Fibroblast of pulmonary artery (primary cell): ENCODE results near the gene PRDM16.
"Not testable (repeated sequence)": the region's sequence is repeated elsewhere in the genome, so short reads cannot be mapped to it uniquely, and the experiment has no call there.

ENCODE experiments used
- DNase-seq: peaks from one replicate; pipeline ENCODE4 v3.0.0-alpha.2; 2010; ENCODE audit warnings: low read depth
- H3K4me3 ChIP-seq: replicated peaks from 2 replicates; pipeline ENCODE4 v1.5.1; 2011; ENCODE audit warnings: low read depth, mild to moderate bottlenecking, control low read depth, low read length, moderate library complexity
- CTCF ChIP-seq: IDR thresholded peaks from 2 replicates; pipeline ENCODE4 v1.5.1; 2011; ENCODE audit warnings: mild to moderate bottlenecking, control low read depth, low read length, inconsistent platforms; ENCODE audit errors: missing control alignments

PRDM16 gene

DNA sequence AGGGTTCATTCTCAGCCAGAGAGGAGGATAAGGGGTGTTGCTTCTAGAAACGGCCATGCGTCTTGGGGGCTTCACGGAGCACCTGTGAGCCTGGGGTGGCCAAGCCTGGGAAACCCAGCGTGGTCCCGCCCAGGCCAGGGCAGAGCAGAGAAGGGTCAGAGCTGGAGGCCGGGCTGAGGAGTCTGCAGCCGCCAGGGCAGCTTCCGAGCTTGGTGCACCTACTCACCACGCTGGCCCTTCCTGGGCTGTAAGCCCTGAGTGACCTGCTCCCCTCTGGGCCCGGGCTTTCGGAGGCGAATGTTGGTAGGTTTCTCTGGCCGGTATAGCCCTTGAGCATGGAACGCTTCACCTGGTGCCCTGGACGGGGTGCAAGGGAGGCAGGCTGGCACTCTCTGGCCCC is 215.7 kb downstream of the PRDM16 start:
- TF ChIP-seq CTCF = no peak
- no peak for DNase-seq
- H3K4me3 ChIP-seq = no peak overlapping the region

- TF ChIP-seq CTCF = no peak
- H3K4me3 ChIP-seq = no peak overlapping the region
Measured at GRCh38 chr1:3285106-3285740, 216.2 kb downstream of the PRDM16 start.

DNA sequence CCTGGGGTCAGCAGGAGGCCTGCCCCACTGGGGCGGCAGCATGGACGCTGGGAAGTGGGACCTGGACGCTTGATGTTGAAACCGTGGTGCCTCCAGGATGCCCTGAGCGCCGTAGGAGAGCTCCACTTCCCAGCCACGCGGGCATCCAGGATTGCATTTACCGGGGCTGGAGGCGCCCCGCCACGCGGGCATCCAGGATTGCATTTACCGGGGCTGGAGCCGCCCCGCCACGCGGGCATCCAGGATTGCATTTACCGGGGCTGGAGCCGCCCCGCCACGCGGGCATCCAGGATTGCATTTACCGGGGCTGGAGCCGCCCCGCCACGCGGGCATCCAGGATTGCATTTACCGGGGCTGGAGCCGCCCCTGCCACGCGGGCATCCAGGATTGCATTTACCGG is 218.1 kb downstream of the PRDM16 start:
- DNase-seq, H3K4me3 ChIP-seq: not testable (repeated sequence)

More at GRCh38 chr1:3285106-3285740, 216.2 kb downstream of the PRDM16 start:
- DNase-seq = no peak

GRCh38 chr1:3287656-3288160 is 218.7 kb downstream of the PRDM16 start:
- DNase-seq = no peak
- TF ChIP-seq CTCF = no peak

DNA sequence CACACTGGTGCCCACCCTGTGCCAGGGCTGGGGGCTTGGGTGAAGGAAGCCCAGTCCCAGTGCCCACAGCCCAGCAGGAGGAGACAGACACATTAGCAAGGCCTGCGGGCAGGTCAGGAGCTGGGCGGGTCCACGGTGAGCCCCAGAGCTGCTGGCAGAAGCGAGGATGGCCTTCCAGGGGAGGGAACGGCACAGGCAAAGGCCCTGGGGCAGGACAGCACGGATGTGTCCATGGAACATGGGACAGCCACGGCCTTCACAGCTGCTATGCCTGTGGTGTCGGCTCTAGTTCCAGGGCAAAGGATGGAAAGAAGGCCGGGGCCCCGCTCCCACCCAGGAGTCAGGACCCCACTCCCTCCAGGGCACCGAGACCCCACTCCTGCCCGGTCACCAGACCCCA is 220.5 kb downstream of the PRDM16 start:
- no peak overlapping the region for H3K4me3 ChIP-seq
- DNase-seq = no peak
- TF ChIP-seq CTCF = no peak

More at GRCh38 chr1:3287656-3288160, 218.7 kb downstream of the PRDM16 start:
- H3K4me3 ChIP-seq = no peak overlapping the region

- DNase-seq = no peak
- no peak for TF ChIP-seq CTCF
- H3K4me3 ChIP-seq = no peak overlapping the region
Measured at GRCh38 chr1:3290438-3290837, 221.4 kb downstream of the PRDM16 start.

DNA sequence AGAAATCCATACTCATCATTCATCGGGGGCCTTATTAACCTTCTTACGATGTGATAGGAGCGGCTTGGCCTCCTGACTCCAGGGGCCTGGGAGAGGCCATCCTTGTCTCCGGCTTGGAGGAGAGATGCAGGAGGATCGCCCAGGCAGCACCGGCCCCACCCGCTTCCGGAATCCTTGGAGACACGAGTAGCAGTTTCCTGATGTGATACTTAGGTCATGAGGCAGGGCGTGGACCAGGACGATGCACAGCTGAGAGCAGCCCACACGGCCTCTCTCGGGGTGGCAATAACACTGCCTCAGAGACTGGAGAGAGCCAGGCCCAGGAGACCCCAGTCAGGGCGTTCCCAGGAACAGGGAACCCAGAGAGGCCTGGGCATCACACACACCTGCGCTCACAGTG is 221.9 kb downstream of the PRDM16 start:
- no peak for TF ChIP-seq CTCF
- no peak for DNase-seq
- no peak overlapping the region for H3K4me3 ChIP-seq
